GM12878 (cell line): Measurements from ENCODE around the gene CBX8. TPM values are rescaled to one million over a fixed set of nuclear protein-coding genes. Genes with fewer than 3 reads are reported as not detected.

Source experiments
- ESRRA ChIP-seq: IDR thresholded peaks from 2 replicates; pipeline ENCODE4 v1.6.1; 2012; ENCODE audit warnings: mild to moderate bottlenecking, low read length, improper control_type of control experiment
- FOS ChIP-seq: IDR thresholded peaks from 3 replicates; pipeline ENCODE4 v1.6.1; 2011; ENCODE audit warnings: borderline replicate concordance; ENCODE audit not compliant: insufficient read length; ENCODE audit errors: extremely low read depth
- JUNB ChIP-seq: IDR thresholded peaks from 2 replicates; pipeline ENCODE4 v1.6.1; 2016; ENCODE audit warnings: antibody characterized with exemption, mild to moderate bottlenecking
- KAT2A ChIP-seq: conservative IDR thresholded peaks from 2 replicates; pipeline ENCODE4 v1.6.1; 2011; ENCODE audit warnings: low read depth, low read length; ENCODE audit not compliant: control insufficient read depth
- NFYB ChIP-seq: IDR thresholded peaks from 2 replicates; pipeline ENCODE4 v1.6.1; 2011; ENCODE audit warnings: low read depth, mild to moderate bottlenecking, low read length, improper control_type of control experiment, moderate library complexity; ENCODE audit not compliant: insufficient read depth
- RBBP5 ChIP-seq: fragments of 200-600 bp; sonication (generic); conservative IDR thresholded peaks from 2 replicates; pipeline ENCODE4 v1.6.1; 2016
- TARDBP ChIP-seq: IDR thresholded peaks from 2 replicates; pipeline ENCODE4 v1.6.1; 2016; ENCODE audit warnings: borderline replicate concordance
- ZNF622 ChIP-seq: fragments of 450-650 bp; IDR thresholded peaks from 2 replicates; pipeline ENCODE4 v1.6.1; 2017; ENCODE audit warnings: mild to moderate bottlenecking, inconsistent platforms
- polyA plus RNA-seq, 11 experiments: library from polyadenylated mRNA; depleted of rRNA in 4 of 11; unstranded in 6 of 11; stranded (reverse) in 5 of 11; fragments of >200 nt; fragmentation: Nextera tagmentation in 4 of 11; fragmentation: Illumina TruSeq in 1 of 11; extraction: Ambion mirVana in 4 of 11; extraction: Trizol in 1 of 11; gene quantifications; 1 replicate in 1 of 11; 2 replicates in 10 of 11; pipeline versions ENCODE4 v1.2.1 to v1.2.3, GENCODE V29; 2011 to 2016; ENCODE audit warnings: inconsistent platforms in 2 of 11, missing spikeins in 2 of 11, low read depth in 1 of 11
- total RNA-seq, 4 experiments: library from RNA; depleted of rRNA in 3 of 4; stranded (reverse); fragments of >200 nt in 3 of 4; fragmentation: Illumina TruSeq in 1 of 4; extraction: Trizol in 1 of 4; gene quantifications; 2 replicates each; pipeline versions ENCODE4 v1.2.1 to v1.2.3, GENCODE V29; 2013 to 2021
- TF ChIP-seq, protein P1 (sequence below): fragments of 450-650 bp; formaldehyde crosslinking; IDR thresholded peaks from 2 replicates; pipeline ENCODE4 v1.4.0; 2022; ENCODE audit warnings: mild to moderate bottlenecking, moderate library complexity
- TF ChIP-seq, protein P2 (sequence below): fragments of 450-650 bp; conservative IDR thresholded peaks from 2 replicates; pipeline ENCODE4 v1.6.1; 2017; ENCODE audit warnings: mild to moderate bottlenecking, moderate library complexity

The CBX8 gene
- total and polyA plus RNA-seq, 10 of the 15 experiments (the other 5 are each of a cell fraction or from before 2014, with no cell fraction given) = 0.03 to 6.7 (median 1.9) TPM

DNA sequence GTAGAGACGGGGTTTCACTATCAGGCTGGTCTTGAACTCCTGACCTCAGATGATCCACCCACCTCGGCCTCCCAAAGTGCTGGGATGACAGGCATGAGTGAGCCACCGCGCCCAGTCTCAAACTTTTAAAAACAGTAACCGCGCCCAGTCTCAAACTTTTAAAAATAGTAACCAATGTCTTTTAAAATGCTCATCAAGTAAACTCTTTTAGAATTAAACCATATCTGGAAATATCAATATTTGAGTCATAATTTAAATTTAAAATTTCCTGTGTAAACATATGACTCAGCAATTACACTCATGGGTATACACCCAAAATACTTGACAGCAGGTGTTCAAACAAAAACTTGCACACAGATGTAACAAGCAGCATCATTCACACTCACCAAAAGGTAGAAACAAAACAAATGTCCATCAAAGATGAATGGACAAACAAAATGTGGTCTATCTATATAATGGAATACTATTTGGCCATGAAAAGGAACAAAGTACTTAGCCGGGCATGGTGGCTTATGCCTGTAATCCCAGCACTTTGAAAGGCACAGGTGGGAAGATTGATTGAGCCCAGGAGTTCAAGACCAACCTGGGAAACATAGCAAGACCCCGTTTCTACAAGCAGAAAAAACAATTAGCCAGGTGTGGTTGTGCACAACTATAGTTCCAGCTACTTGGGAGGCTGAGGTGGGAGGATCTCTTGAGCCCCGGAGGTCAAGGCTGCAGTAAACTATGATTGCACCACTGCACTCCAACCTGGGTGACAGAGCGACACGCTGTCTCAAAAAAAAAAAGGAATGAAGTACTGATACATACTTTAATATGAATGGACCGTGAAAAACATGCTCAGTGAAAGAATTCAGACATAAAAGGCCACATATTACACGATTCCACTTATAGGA is 46.0 kb downstream of the CBX8 start (continued):
- TF ChIP-seq, protein P1, sequence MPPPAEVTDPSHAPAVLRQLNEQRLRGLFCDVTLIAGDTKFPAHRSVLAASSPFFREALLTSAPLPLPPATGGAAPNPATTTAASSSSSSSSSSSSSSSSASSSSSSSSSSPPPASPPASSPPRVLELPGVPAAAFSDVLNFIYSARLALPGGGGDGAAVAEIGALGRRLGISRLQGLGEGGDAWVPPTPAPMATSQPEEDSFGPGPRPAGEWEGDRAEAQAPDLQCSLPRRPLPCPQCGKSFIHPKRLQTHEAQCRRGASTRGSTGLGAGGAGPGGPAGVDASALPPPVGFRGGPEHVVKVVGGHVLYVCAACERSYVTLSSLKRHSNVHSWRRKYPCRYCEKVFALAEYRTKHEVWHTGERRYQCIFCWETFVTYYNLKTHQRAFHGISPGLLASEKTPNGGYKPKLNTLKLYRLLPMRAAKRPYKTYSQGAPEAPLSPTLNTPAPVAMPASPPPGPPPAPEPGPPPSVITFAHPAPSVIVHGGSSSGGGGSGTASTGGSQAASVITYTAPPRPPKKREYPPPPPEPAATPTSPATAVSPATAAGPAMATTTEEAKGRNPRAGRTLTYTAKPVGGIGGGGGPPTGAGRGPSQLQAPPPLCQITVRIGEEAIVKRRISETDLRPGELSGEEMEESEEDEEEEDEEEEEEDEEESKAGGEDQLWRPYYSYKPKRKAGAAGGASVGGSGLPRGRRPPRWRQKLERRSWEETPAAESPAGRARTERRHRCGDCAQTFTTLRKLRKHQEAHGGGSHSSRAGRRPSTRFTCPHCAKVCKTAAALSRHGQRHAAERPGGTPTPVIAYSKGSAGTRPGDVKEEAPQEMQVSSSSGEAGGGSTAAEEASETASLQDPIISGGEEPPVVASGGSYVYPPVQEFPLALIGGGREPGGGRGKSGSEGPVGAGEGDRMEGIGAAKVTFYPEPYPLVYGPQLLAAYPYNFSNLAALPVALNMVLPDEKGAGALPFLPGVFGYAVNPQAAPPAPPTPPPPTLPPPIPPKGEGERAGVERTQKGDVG (CRISPR knock-in tag) = no peak
- TF ChIP-seq FOS (no peak), ZNF622 (no peak), RBBP5 (no peak), TARDBP (no peak), JUNB (peak; percentile 74), NFYB (no peak), KAT2A (no peak), ESRRA (no peak)
- TF ChIP-seq, protein P2, sequence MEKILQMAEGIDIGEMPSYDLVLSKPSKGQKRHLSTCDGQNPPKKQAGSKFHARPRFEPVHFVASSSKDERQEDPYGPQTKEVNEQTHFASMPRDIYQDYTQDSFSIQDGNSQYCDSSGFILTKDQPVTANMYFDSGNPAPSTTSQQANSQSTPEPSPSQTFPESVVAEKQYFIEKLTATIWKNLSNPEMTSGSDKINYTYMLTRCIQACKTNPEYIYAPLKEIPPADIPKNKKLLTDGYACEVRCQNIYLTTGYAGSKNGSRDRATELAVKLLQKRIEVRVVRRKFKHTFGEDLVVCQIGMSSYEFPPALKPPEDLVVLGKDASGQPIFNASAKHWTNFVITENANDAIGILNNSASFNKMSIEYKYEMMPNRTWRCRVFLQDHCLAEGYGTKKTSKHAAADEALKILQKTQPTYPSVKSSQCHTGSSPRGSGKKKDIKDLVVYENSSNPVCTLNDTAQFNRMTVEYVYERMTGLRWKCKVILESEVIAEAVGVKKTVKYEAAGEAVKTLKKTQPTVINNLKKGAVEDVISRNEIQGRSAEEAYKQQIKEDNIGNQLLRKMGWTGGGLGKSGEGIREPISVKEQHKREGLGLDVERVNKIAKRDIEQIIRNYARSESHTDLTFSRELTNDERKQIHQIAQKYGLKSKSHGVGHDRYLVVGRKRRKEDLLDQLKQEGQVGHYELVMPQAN = no peak
